GM21528 (cell line): ENCODE measurements around the gene TSPAN15.
"Not testable (repeated sequence)": the region's sequence is repeated elsewhere in the genome, so short reads cannot be mapped to it uniquely, and the experiment has no call there.

Experiments
- ATAC-seq: cut with Tn5 transposase; IDR thresholded peaks from one replicate; pipeline ENCODE4 v1.9.1; 2021; ENCODE audit warnings: mild to moderate bottlenecking, moderate library complexity; ENCODE audit not compliant: unreplicated experiment, low FRiP score

The TSPAN15 gene

DNA sequence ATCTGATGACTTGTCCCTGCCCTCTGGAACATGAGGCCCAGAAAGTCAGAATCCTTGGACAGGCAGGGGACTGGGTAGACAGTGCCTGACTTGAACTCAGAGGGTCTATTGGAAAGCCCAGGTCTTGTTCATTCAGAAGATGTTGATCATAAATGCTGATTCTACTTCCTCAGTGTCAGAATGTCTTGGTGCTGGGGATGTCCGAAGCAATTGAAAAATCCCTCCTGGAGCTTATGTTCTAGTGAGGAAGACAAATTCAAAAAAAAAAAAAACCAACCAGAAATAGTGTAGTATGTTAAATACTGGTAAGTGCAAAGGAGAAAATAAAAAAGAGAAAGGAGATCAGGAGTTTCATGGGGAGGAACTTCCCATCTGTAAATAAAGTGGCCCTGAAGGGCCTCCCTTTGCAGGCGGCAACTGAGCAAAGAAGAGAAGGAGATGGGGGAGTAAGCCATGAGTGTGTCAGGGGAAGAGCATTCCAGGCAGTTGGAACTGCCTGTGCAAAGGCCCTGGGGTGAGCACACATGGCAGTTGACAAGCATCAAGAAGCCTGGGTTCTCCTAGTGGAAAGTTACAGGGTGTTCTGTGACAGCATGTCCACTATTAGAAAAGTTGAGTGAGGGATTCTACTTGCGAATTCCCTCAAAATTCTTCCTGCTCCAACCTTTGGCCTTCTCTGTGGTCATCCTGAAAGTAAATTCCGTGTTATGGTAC, 30.7 kb downstream of the TSPAN15 start:
- no peak for ATAC-seq

DNA sequence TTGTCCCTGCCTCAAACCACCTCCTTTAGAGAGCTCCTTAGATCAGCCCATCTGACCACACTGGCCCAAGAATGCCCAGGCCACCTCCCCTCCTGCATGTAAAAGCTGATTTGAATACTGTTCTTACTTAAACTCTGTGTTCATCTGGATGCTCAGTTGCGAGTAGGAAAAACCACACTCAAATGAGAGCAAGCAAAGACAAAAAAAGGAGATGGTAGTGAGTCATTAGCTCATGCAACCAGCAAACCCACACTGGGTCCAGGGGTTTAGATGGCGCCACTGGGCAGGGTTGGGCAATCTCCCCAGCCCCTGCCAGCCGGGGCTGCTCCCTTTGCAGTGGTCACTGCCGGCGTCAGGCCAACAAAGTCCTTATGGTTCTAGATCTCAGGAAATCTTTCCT, 32.7 kb downstream of the TSPAN15 start:
- no peak for ATAC-seq

DNA sequence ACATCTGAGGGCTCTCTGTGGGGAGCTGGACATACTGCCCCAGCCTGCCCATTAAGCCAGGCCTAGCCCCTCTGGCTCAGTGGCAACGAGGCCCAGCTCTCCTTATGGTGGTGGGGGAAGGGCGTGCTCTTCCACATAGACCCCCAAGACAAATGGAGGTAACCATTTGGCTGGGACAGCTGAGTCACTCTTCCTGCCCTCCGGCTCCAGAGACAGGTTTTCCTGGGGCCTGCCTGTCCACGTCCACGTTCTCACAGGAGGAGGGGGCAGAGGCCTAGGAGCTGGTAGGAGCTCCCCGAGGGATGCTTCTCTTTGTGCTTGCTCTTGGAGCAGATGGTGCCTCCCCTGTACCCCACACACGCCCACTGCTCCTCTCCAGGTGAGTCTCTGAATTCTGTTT, 33.5 kb downstream of the TSPAN15 start:
- ATAC-seq: no peak

DNA sequence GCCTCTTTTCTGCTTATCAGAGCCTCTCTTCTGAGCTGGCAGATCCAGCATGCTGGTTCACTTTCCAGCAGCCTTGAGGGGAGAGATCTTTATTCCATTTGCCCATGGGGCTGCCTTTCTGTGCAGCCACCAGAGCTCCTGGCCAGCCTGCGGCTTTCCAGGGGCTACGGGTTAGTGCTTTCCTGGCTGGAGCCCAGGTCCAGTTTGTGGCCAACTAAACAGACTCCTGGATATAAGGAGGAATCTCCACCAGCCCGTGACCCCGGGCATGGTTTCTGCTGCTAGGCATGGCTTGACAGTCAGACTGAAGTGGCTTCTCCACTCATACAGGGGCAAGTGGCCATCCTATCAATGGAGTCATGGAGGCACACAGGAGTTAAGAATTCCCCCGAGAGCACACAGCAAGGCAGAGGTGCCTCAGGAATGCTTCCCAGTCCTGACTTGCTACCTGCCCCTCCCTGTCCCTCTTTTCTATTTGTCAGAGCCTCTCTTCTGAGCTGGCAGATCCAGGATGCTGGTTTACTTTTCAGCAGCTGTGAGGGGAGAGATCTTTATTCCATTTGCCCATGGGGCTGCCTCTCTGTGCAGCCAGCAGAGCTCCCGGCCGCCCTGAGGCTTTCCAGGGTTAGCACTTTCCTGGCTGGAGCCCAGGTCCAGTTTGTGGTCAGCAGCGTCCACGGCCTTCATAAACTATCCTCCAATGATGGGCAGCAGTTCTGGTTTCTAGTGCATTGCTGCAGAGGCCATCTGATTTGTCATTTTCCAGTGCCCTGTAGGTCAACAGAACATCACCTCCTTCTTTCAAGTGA, 35.9 kb downstream of the TSPAN15 start:
- no peak for ATAC-seq

DNA sequence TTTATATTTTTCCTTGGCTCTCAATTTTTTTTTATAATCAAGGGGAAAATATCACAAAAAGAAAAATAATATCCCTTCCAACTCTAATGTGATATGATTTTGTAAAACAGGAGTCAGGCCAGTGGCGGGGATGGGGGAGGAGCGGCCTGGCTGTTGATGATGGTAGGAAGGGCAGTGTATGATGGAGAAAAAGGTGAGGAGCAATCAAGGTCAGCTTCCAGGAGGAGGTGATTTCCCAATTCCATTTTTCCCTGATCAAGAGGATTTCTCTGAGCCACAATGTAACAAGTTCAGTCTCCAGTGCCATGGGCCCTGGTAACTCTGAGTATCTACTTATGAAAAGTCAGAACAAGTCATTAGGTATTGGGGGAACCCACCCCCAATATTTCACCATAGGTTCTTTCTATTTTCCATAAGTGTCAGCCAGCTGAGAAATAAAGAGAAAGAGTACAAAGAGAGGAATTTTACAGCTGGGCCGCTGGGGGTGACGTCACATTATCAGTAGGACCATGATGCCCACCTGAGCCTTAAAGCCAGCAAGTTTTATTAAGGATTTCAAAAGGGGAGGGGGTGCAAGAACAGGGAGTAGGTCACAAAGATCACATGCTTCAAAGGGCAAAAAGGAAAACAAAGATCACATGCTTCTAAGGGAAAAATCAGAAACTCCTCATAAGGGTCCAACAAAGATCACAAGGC, 37.0 kb downstream of the TSPAN15 start:
- not testable (repeated sequence) for ATAC-seq

DNA sequence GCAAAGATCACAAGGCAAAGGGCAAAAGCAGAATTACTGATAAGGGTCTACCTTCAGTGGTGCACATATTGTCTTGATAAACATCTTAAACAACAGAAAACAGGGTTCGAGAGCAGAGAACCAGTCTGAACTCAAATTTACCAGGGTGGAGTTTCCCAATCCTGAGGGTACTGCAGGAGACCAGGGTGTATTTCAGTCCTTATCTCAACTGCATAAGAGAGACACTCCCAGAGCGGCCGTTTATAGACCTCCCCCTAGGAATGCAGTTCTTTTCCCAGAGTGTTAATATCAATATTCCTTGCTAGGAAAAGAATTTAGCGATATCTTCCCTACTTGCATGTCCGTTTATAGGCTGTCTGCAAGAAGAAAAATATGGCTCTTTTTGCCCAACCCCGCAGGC, 37.6 kb downstream of the TSPAN15 start:
- ATAC-seq: not testable (repeated sequence)

DNA sequence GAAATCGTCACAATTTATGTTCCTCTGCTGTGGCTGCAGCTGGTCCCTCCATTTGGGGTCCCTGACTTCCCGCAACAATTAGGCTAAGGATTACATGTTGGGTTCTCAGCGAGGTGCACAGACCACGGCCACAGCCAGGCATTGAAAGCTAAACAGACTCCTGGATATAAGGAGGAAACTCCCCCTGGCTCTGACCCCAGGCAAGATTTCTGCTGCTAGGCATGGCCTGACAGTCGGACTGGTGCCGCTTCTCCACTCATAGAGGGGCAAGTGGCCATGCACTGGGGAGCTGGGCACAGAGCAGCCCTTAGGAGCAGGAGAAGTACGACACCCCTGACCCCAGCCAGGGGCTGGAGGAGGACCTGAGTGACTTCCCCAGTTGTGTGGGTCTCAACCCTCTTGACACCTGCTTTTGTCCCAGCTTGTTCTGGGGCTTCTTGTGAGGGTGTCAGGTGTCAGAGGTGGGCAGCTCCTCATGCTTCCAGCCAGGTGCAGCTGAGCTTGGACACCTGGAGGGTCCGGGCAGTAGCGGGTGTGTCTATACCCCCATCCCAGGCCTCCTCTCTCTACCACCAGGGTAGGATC, 38.3 kb downstream of the TSPAN15 start:
- no peak for ATAC-seq

DNA sequence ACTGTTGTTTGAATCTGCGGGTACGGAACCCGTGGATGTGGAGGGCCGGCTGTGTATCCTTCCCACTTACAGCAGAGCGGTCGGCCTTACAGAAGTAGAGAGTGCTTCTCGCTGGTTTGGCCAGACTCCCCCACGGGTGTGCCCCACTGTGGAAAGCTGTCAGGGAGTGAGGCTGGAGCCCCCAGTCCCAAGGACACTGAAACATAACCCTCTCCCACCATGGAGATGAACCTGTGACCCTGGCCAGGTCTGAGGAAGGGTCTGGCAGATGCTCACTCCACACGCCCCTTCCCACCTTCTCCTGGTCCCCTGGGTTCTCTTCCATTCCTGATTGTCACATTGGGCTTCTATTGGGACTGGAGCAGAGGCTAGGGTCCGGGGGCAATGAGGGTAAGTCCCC, 39.6 kb downstream of the TSPAN15 start:
- ATAC-seq: no peak

DNA sequence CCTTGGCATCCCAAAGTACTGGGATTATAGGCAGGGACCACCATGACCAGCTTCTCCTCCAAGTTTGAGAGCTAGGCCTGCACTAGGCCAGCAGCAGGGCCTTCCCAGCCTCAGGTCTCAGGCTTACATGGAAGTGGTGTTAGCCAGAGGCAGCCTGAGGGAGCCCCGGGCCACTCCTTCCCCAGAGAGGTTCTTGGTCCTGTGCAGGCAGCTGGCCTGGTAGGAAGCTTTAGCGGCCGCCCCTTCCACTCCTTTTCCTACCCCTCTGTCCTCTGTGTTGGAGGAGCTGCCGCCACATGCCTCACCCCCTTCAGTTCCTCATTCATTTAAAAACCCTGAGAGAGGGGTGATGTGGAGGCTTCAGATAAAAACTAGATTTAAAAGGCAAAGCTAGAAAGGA, 40.3 kb downstream of the TSPAN15 start:
- ATAC-seq: no peak

DNA sequence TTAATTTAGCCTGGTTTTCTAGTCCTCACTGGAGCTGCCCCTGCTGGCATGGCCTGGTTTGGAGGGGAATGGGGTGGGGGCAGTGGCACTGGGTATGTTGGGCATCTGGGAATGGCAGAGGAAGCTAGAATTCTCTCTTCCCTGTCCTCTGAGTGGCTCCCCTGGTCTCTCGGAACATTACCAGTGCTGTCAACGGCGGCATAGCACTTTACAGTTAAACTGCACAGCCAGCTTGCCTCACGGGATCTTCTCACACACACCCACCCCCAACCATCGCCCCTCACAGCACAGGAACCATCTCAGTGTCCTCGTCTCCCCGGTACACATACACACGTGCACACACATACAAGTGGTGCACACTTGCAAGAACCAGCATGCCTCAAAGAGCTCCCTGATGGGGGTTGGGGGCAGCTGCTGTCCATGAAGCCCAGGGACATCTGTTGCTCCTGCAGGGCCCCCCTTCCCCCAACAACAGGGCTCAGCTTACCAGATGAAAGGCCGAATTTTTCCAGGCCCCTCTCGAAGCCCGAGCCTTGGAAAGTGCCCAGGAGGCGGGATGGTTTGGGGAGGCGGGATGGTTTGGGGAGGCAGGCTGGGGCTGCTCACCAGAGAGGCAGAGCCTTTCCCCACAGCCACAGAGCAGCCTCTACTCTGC, 41.0 kb downstream of the TSPAN15 start:
- ATAC-seq: no peak

DNA sequence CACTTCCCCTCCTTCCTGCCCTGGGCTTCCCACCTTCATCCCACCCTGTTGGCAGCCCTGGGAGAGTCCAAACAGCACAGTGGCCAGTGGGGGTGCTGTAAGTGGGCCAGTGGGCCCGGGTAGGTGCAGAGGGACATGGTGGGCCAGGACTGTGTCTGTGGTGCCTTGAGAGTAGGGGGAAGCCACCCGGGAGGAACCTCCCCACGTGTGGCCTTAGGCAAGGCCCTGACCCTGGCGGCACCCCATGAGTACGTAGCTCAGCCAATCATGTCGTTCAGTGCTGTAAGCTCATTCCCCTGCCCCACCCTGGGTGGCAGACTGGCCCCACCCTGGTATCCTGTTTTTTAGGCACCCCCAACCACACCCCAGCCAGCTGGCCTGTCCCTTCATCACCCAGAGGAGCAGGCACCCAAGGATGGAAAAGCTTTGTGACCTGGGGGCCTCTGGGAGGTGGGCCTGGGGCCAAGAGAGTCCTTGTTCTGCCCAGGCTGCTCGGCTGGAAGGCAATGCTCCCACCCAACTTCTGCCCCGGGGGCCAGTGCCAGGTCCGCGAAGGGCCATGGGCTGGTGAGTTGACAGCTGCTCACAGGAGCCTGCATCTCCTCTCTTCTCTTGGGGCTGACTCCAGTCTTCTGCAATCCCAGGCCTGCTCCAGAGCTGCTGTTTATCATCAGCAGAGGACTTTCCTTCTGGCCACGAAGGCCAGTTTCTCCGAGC, 41.6 kb downstream of the TSPAN15 start:
- ATAC-seq: no peak

DNA sequence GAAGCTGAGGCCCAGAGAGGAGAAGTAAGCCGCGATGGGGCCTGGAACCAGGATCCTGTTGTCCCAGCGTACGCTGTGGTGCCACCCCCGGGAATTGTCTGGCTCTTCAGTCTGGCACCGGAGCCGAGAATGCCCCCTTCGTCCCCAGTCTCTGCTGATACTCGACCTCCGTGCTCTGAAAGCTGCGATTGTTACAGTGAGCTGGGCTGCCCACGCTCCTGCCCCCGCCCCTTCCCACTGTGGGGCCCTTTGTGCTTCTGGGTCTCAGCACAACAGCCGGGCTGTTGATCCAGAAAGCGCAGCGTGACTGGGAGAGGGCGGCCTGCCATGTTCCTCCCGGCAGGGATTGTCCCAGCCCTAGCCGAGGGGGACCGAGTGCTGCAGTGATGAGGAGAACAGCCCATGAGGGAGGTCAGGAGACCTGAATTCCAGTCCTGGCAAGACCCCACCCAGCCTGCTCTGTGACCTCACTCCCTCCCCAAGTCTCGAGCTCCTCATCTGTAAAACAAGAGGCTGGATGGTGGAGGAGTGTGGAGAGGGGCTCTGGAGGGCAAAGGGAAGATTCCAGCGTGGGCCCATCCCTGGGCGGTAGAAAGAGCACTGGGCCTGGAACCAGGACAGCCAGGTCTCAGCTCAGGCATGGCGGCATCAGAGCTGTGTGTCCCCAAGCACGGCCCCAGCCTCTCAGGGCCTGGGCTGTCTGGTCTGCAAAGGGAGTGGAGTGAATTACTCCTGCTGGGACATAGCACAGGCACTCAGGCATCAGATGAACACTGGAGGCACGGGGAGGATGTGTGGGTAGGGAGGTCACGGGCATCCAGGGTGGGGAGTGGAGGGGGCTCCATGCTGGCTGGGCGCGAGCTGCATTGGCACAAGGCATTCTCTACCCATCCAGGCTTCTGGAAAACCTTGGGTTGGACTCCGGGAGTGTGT, 43.6 kb downstream of the TSPAN15 start:
- no peak for ATAC-seq

DNA sequence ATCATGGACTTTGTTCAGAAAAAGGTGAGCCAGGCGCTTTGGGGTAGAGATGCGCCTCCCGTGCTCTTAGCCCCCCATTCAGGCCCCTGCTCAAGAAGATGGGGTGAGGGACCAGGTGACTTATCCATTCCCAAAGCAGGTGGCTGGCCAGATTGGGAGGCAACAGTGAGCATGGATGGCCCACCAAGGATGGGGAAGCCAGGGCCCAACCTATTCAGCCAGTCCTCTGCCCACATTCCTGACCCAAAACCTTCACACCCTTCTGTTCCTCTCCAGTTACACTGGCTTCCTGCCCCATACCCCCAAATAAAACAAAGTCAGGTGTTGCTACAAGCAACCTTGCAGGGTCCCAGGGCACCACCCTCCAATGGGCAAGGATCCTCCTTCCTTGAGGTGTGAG, 44.4 kb downstream of the TSPAN15 start:
- no peak for ATAC-seq

DNA sequence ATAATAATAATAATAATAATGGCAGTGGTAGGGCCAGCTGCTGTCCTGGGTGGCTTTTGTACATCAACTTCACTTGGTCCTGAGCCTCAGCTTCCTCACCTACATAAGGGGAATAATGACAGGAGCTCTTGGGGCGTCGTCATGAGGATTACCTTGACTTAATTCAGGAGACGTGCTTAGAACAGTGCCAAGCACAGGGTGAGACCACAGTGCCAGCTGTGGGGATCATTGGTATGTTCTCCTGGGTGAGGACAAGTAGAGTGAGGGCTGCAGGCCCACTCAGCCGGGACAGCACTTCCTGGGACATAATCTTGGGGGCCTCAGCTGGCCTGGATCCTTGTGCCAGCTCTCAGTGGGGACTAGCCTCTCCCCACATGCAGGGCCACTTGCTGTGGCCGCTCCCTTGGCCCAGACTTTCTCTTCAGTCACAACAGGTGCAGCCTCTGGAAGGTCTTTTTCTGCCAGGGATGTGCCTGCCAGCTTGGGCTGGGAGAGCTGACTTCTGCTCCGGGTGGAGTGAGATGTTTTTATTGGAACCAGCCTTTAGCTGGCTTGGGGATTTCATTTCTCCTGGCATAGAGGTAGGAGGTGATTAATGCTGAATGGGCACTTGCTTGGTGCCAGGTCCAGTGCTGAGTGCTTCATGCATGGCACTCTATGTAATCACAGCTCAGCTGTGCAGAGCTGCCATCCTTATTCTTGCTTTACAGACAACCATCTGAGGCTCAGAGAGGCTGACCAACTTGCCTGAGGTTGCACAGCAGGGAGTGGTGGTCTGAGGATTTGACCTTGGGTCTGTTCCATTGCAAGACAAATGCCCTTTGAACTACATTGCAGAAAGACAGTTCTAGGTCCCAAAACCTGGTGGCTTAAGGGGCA, 45.3 kb downstream of the TSPAN15 start:
- ATAC-seq: no peak

DNA sequence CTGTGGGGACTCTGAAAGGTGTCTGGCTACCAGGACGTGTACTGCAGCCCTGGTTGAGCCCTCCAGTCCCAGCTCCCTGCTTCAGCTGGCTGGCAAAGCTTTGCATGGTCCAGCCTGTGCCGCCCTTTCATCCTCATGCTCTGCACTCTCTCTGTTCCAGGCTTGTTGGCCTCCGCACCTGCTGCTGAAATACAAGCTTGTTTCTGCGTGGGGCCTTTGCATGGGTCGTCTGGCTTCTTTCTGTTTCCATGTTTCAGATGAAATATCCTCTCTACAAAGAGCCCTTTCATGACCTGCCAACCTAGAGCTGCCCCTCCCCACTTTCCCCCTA, 45.9 kb downstream of the TSPAN15 start:
- ATAC-seq: no peak

DNA sequence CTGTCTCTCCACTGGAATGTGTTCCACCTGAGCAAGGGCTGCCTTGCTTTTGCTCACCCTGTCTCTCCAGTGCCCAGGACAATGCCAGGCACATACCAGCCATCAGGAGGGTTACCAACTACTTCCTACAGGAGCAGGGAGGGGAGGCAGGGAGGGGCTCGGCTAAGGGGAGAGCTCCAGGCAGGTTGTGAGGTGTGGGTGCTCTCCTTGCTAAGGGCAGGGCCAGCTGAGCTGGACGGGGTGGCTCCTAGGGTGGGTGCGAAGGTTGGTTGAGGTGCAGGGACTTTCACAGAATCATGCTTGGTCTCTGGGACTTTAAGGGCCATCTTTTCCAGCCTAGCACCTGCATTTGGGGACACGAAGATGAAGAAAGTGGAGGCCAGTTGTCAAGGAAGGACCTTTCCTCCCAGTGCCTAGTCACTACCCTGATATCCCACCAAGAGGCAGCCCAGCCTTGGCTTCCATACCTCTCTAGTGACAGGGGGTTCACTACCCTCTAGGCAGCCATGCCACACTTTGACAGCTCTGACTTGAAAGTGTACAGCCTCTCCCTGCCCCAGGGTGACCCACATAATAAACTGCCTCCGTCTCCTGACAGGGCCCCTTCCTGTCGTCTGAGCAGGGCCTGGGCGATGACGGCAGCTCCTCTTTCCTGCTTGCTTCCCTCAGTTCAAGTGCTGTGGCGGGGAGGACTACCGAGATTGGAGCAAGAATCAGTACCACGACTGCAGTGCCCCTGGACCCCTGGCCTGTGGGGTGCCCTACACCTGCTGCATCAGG, 46.5 kb downstream of the TSPAN15 start:
- ATAC-seq: no peak

DNA sequence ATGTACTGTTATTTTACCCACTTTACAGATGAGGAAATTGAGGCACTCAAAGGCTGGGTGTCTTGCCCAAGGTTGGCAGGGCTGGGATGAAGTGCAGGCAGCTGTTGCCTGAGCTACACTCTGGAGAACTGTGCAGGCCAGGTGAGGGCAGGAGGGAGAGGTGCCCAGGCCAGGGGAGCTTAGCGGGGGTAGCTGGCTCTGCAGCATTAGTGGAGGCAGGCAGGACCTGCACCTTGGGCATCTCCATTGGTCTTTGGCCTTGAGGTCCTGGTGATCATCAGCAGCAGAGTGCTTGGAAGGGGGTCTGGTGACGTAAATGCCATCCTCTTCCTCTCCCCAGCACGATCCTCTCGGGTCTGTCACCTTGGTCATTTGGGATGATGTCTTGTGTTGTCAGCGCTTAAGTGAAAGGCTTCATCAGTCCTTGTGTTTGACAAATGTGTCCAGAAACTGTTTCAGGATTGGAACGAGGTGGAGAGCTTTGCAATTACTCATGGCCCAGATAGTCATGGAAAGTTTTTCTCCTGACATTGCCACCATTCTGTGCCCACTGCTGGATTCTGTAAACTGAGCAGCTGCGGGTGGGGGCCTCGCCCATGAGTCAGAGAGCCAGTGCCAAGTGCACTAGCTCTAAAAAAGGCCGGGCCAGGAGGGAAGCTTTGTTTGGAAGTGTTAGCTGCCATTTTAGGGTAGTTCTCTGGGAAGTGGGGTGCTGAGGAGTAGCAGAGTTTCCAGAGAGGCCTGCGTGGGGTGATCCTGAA, 47.6 kb downstream of the TSPAN15 start:
- no peak for ATAC-seq
